ENCODE measurements around the gene SCNN1B.

DNA sequence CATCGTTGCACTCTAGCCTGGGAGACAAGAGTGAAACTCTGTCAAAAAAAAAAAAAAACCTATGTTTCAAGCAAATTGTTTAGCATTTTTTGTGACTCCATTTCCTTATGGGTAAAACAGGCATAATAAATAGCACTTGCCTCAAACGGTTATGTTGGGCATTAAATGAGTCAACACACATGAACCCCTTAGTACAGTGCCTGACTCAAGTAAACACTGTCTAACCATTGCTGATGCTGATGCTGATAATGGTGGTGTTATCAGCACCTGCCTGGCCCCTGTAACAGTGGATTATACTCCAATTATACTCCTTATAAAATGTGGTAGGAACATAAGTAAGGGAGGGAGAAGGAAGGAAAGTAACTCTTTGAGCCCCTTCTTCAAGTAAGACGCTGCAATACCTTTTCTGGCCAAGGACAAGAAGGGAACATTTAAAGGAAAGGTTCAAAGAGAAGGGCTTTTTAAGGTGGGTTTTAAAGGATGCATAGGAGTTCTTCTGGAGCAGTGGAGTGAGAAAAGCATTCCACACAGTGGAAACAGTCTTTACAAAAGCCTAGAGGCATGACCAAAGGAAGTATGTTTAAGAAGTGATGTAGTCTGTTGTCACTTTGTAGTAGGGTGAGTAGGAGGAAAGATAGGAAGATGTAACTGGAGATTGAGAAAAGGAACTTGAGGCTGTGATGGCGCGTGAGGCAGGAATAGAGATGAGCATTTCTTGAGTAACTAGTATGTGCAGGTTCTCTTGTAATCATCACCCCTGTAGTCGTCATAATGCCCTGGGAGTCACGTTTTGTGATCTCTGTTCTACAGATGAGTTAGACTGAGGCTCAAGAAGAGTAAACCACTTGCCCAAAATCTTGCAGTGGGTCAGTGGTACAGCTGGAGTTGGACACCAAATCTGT lies 4.3 kb downstream of the SCNN1B start:
- TF ChIP-seq, protein P1, sequence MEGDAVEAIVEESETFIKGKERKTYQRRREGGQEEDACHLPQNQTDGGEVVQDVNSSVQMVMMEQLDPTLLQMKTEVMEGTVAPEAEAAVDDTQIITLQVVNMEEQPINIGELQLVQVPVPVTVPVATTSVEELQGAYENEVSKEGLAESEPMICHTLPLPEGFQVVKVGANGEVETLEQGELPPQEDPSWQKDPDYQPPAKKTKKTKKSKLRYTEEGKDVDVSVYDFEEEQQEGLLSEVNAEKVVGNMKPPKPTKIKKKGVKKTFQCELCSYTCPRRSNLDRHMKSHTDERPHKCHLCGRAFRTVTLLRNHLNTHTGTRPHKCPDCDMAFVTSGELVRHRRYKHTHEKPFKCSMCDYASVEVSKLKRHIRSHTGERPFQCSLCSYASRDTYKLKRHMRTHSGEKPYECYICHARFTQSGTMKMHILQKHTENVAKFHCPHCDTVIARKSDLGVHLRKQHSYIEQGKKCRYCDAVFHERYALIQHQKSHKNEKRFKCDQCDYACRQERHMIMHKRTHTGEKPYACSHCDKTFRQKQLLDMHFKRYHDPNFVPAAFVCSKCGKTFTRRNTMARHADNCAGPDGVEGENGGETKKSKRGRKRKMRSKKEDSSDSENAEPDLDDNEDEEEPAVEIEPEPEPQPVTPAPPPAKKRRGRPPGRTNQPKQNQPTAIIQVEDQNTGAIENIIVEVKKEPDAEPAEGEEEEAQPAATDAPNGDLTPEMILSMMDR (IDR thresholded peaks at IDR 0.05; ENCODE audit: poor library complexity, severe bottlenecking), result no peak
- no peak for TF ChIP-seq POLR2AphosphoS5 (IDR thresholded peaks at IDR 0.05)
- no peak for TF ChIP-seq RAD21 (conservative IDR thresholded peaks at IDR 0.05)
